ENCODE results near the gene ZNF606. TPM values are rescaled to one million over a fixed set of nuclear protein-coding genes. Genes with fewer than 3 reads are reported as not detected.

The ZNF606 gene
- total and polyA plus RNA-seq, 2 donors (not counting 3 experiments of a cell fraction or from before 2014, with no cell fraction given), result 4.6 to 10.8 TPM

DNA sequence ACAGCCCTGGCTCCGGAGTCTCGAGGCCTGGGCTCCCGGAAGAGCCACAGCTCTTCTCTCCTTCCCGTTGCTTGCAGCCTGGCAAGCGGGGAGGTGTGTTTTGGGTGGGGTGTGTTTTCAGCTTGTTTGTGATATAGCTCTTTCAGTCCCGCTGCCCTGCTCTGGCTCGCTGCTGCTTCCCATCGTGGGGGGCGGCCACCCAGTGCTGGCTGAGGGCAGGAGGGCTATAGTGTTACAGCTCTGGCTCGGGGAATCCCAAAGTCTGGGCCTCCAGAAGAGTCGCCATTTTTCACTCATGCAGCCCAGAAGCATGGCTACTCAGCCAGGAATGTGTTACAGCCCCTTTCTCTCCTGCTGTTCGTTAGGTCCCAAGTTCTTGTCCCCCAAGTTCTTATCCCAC lies 52.9 kb downstream of the ZNF606 start:
- ChIA-PET CTCF (interaction anchor here (0.8 kb wide), 1 partner anchor 36 kb away, joined by 3 read pairs; no protein-coding TSS in a partner anchor), POLR2A (no interaction called here)
- H3K9ac ChIP-seq (replicated peaks; ENCODE audit: extremely low read depth, insufficient read depth, low read length), result no peak overlapping the region
- dilution Hi-C loops (cut with MboI; ENCODE audit: extremely low pct_ligation_motif_present, low sequenced_read_pairs), result no loop called here
- no peak overlapping the region for H3K4me2 ChIP-seq (ENCODE audit: insufficient read depth, low read length)
- no peaks in the 10 kb centered on the region for H4K20me1 ChIP-seq (replicated peaks; ENCODE audit: control insufficient read depth, extremely low read depth, insufficient read depth, low read length)
- H3K9me1 ChIP-seq (replicated peaks; ENCODE audit: control insufficient read depth, extremely low read depth, insufficient read depth, low read length), result no peaks in the 10 kb centered on the region
- H3K4me3 ChIP-seq (replicated peaks in 1 of 3; ENCODE audit: insufficient read depth in 1 of 3, low read depth in 1 of 3, low read length in 3 of 3), result no peak overlapping the region
- intact Hi-C loops (cut with micrococcal nuclease), result loop anchor here (10.0 kb wide), 1 partner anchor 205 kb away; the partner anchor contains the start of gene ZNF329
- no peaks in the 10 kb centered on the region for H3K36me3 ChIP-seq (ENCODE audit: control insufficient read depth in 2 of 2, extremely low read depth in 1 of 2, insufficient read depth in 2 of 2, low read length in 2 of 2)
- H3K27ac ChIP-seq (ENCODE audit: insufficient read depth, low read depth, low read length), result no peak overlapping the region
- no peaks in the 10 kb centered on the region for H3K27me3 ChIP-seq (ENCODE audit: control insufficient read depth in 2 of 2, insufficient read depth in 2 of 2, low read length in 2 of 2)
- H2AFZ ChIP-seq (ENCODE audit: low read depth, low read length), result no peak overlapping the region
- BruUV-seq (replicated peaks), result no TSS peak
- no peak for DNase-seq (ENCODE audit: low read depth, low spot score)
- TF ChIP-seq, protein P1, sequence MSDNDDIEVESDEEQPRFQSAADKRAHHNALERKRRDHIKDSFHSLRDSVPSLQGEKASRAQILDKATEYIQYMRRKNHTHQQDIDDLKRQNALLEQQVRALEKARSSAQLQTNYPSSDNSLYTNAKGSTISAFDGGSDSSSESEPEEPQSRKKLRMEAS (IDR thresholded peaks at IDR 0.05; ENCODE audit: insufficient read depth, insufficient read length), result no peak
- TF ChIP-seq, protein P2, sequence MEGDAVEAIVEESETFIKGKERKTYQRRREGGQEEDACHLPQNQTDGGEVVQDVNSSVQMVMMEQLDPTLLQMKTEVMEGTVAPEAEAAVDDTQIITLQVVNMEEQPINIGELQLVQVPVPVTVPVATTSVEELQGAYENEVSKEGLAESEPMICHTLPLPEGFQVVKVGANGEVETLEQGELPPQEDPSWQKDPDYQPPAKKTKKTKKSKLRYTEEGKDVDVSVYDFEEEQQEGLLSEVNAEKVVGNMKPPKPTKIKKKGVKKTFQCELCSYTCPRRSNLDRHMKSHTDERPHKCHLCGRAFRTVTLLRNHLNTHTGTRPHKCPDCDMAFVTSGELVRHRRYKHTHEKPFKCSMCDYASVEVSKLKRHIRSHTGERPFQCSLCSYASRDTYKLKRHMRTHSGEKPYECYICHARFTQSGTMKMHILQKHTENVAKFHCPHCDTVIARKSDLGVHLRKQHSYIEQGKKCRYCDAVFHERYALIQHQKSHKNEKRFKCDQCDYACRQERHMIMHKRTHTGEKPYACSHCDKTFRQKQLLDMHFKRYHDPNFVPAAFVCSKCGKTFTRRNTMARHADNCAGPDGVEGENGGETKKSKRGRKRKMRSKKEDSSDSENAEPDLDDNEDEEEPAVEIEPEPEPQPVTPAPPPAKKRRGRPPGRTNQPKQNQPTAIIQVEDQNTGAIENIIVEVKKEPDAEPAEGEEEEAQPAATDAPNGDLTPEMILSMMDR (IDR thresholded peaks at IDR 0.05; ENCODE audit: extremely low read depth in 1 of 2, insufficient read depth in 1 of 2, low read depth in 1 of 2, low read length in 2 of 2), result no peak
- FAIRE-seq, result no peak
- peaks cover 5% of the 10 kb centered on the region for H3K4me1 ChIP-seq (ENCODE audit: control insufficient read depth, extremely low read depth, insufficient read depth, low read length)
- H3K79me2 ChIP-seq (ENCODE audit: control insufficient read depth, insufficient read depth, low read length), result no peaks in the 10 kb centered on the region
- no peaks in the 10 kb centered on the region for H3K9me3 ChIP-seq (replicated peaks; ENCODE audit: control insufficient read depth, insufficient read depth, low read length)

DNA sequence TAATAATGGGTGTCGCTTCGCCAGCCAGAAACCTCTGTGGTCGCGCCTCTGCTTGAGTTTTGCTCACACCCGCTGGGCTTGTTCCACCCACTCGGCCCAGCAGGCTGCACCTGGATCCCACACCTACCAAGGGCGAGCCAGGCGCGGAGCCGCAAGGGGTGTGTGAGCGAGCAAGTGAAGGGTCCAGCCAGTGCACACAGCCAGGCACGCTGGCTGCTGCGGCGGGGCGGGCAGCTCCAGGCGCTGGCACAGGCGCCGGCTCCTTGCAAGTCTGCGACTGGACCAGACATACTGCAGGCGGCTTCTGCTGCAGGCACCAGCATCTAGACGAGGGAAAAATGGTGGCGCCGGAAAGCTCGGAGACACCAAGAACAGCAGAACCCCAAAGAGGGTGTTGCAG lies 53.3 kb downstream of the ZNF606 start:
- no peak overlapping the region for H2AFZ ChIP-seq (ENCODE audit: low read depth, low read length)
- H3K9ac ChIP-seq (replicated peaks; ENCODE audit: extremely low read depth, insufficient read depth, low read length), result no peak overlapping the region
- dilution Hi-C loops (cut with MboI; ENCODE audit: extremely low pct_ligation_motif_present, low sequenced_read_pairs) (no loop called here), intact Hi-C loops (cut with micrococcal nuclease) (loop anchor here (10.0 kb wide), 1 partner anchor 206 kb away; the partner anchor contains the start of gene ZNF329)
- ChIA-PET POLR2A (no interaction called here), CTCF (interaction anchor here (0.8 kb wide), 1 partner anchor 36 kb away, joined by 3 read pairs; no protein-coding TSS in a partner anchor)
- H3K36me3 ChIP-seq (ENCODE audit: control insufficient read depth in 2 of 2, extremely low read depth in 1 of 2, insufficient read depth in 2 of 2, low read length in 2 of 2), result no peaks in the 10 kb centered on the region
- H3K4me1 ChIP-seq (ENCODE audit: control insufficient read depth, extremely low read depth, insufficient read depth, low read length), result peaks cover 5% of the 10 kb centered on the region
- no peak for TF ChIP-seq JUN (IDR thresholded peaks at IDR 0.05; ENCODE audit: borderline replicate concordance, insufficient read depth, insufficient read length, low read depth)
- TF ChIP-seq EZH2 (IDR thresholded peaks at IDR 0.05; ENCODE audit: borderline replicate concordance, low read depth, low read length, severe bottlenecking), result no peak
- DNase-seq (ENCODE audit: low read depth, low spot score), result no peak
- FAIRE-seq, result no peak
- H3K4me2 ChIP-seq (ENCODE audit: insufficient read depth, low read length), result no peak overlapping the region
- no TSS peak for BruUV-seq (replicated peaks)
- H3K27me3 ChIP-seq (ENCODE audit: control insufficient read depth in 2 of 2, insufficient read depth in 2 of 2, low read length in 2 of 2), result no peaks in the 10 kb centered on the region
- H3K4me3 ChIP-seq (replicated peaks in 1 of 3; ENCODE audit: insufficient read depth in 1 of 3, low read depth in 1 of 3, low read length in 3 of 3), result no peak overlapping the region
- no peak overlapping the region for H3K27ac ChIP-seq (ENCODE audit: insufficient read depth, low read depth, low read length)
- no peaks in the 10 kb centered on the region for H3K79me2 ChIP-seq (ENCODE audit: control insufficient read depth, insufficient read depth, low read length)
- no peaks in the 10 kb centered on the region for H3K9me1 ChIP-seq (replicated peaks; ENCODE audit: control insufficient read depth, extremely low read depth, insufficient read depth, low read length)
- H4K20me1 ChIP-seq (replicated peaks; ENCODE audit: control insufficient read depth, extremely low read depth, insufficient read depth, low read length), result no peaks in the 10 kb centered on the region
- no peaks in the 10 kb centered on the region for H3K9me3 ChIP-seq (replicated peaks; ENCODE audit: control insufficient read depth, insufficient read depth, low read length)
